ENCODE results near the gene C3orf22. TPM values are rescaled to one million over a fixed set of nuclear protein-coding genes. Genes with fewer than 3 reads are reported as not detected.

The C3orf22 gene
- polyA plus RNA-seq, 4 donors: 0.14 to 0.17 TPM; not detected in 2

- DNase-seq (ENCODE audit: low read depth in 4 of 4, low spot score in 3 of 4): no peak
These were observed 42.4 kb downstream of the C3orf22 start for GRCh38 chr3:126516152-126516935.

- no peak for DNase-seq (ENCODE audit: low read depth in 4 of 4, low spot score in 3 of 4)
These were observed 43.5 kb downstream of the C3orf22 start for GRCh38 chr3:126515066-126515706.

DNA sequence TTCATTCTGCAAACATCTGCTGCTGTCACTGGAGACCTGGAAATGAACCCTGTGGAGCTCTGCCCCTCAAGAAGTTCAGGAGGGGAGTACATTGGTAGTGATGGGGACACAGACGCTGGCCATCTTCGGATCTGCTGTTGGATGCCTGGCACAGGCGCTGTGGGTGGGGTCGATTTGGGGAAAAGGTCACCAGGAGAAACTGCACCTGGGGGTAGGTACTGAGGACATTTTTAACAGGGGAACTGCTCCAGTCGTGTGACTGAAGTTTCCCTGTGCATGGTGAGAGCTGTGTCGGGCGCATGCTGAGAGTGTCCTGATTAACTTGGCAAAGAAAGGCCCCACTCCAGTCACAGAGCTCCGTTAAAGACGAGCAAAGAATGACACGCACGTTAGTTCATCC, 44.6 kb downstream of the C3orf22 start:
- no peak for DNase-seq (ENCODE audit: low read depth in 4 of 4, low spot score in 3 of 4)

DNA sequence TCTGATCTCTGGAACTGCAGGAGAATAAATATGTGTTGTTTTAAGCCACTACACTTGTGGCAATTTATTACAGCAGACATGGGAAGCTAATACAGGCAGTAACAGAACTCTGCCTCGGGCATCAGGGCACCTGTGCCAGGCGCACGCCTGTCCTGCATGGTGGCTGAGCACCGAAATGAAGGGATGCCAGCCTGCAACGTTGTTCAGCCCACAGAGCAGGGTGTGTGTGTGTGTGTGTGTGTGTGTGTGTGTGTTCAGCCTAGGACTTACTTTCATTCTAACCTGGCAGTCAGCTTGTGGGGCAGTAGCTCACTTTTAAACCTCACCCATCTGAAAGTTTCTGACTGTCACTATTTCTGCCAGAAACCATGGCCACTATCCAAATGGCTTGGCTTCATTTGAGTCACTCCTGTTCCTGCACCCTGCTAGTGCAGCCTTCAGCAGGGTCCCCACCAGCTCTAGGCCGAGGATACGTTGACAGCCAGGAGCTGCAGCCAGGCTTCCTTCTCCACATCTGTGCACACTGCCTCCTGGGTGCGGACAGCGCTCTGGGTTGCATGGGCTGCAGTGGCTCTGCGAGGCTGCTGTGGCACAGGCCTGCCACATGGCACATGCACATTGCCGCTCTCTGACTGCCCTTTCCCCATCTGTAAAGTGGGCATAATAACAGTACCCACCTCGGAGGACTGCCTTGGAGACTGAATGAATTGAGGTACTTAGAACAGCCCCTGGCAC, 45.6 kb downstream of the C3orf22 start:
- no peak for DNase-seq (ENCODE audit: low read depth in 4 of 4, low spot score in 3 of 4)

DNA sequence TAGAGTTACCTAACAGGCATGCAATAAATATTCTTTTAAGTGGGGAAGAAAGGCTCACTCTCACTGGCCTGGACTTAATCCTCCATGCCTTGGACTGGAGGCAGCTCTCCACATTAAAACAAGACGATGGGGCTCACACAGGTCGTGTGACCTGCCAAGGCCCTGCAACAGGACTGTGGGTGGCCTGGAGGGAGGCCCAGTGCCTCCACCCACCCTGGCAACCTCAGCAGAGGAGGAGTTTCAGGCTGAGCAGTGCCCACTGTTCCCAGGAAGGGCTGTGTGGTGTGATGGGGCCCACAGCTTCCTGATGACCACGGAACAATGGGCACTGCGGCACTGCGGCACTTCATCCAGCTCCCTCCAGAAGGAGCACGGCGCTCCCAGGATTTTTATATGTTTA, 46.7 kb downstream of the C3orf22 start:
- DNase-seq (ENCODE audit: low read depth in 4 of 4, low spot score in 3 of 4): no peak

DNA sequence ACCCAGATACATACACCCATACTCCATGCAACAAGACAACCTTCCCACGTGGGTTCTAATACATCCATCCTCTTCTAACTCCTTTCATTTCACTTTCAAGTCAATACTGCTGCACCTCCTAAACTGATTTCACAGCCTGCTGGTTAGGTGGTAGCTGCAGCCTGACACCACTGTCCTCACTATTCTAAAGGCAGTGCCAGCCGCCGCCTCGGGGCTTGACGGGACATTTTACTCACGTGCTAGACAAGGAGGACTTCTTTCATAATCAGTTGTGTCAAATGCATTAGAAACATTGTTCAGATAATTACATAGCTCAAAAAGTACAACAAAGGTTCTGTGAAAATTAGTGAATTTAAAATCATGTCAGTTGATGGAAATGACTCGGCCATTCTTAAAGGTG, 47.4 kb downstream of the C3orf22 start:
- DNase-seq (ENCODE audit: low read depth in 4 of 4, low spot score in 3 of 4): no peak

DNA sequence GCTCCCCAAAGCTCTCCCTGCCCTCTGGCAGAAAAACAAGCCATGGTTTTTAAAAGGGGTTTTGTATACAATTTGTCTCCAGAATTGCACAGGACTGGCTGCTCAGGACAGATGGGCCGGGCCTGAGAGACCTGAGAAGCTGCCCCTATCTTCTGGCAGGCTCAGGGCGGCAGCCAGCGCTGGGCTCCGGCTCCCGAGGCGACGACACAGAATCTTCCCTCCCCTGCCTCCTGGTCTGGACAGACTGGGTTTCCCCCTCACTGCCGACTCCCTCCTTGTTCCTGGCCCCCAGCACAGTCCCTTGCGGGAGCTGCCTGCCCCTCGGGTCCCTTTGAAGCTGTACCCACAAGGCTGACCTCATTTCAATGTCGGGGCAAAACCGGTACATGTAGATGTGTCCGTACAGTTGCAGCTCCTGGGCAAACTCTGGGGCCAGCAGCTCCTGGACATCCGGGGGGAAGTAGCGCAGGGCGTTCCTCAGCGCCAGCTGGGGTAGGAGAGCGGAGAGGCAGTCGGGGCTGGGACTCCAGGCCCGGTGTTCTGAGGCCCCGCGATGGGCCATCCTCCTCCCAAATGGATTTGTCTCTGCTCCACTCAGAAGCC, 48.3 kb downstream of the C3orf22 start:
- DNase-seq (ENCODE audit: low read depth in 4 of 4, low spot score in 3 of 4): no peak

DNA sequence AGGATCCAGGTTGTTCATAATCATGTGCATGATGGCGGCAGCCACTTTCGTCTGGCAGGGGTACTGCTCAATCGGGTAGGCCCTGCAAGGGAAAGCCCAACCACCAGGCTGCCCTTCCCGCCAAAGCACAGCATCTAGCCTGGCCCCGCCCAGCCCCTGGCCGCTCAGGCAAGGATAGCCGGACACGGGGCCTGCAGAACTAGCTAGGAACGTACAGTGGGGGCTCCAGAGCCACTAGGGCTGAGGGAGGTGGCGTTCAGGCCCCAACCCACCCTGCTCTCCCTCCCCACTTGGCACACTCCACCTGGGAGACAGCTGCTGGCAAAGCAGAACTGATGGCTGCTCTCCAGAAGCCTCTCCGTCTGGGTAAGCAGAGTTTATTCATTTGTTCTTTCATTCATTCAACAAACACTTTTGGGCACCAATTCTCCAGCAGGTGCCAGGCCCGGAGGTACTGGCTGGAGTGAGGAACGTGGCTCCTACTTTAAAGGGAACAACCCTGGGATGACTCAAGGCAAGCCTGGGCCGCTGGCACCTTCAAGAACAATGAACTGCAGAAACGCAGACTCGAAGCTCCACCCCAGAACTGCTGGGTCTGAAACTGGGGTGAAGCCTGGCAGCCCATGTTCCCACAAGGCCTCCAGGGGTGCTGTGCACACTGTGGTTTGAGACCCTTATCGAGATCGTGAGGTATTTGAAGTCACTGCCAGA, 49.0 kb downstream of the C3orf22 start:
- no peak for DNase-seq (ENCODE audit: low read depth in 4 of 4, low spot score in 3 of 4)

GRCh38 chr3:126508564-126508964, 50.2 kb downstream of the C3orf22 start:
- DNase-seq (ENCODE audit: low read depth in 4 of 4, low spot score in 3 of 4): no peak

DNA sequence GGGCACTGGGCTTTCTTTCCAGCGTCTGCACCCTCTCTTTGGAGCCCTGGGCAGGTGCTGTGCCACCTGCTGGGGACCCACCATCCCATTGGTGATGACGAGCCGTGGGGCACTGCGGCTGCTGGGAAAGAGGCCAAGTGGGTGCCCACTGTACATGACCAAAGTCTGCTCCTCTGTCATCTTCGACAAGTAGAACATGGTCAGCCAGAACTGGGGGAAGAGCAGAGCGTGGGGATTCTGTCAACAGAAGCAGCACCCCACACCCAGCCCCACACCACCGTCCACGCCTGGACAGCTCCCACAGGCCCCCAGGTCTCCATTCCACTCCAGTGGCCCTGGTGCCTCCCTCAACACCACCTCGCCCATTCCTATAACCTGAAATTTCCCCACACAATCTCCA, 50.8 kb downstream of the C3orf22 start:
- no peak for DNase-seq (ENCODE audit: low read depth in 4 of 4, low spot score in 3 of 4)

- no peak for DNase-seq (ENCODE audit: low read depth in 4 of 4, low spot score in 3 of 4)
These were observed 55.0 kb downstream of the C3orf22 start for GRCh38 chr3:126503701-126504100.

GRCh38 chr3:126502656-126503055, 56.1 kb downstream of the C3orf22 start:
- DNase-seq (ENCODE audit: low read depth in 4 of 4, low spot score in 3 of 4): no peak

DNA sequence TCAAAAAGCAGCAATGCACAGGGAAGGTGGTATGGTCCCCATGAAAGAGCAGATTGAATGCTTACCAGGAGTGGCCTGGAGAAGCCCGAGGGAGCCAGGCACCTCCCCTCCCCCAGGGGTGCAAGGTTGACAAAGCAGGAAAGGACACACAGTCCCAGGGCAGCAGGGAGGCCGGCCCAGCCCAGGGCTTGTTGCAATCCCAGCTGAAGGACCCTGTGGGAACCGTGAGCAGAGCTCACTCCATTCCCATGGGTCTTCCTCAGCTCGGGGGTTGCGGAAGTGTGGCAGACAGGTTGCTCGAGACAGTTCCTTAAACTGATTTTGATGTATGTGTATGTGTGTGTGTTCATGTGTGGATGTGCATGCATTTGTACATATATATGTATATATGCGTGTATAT, 57.0 kb downstream of the C3orf22 start:
- no peak for DNase-seq (ENCODE audit: low read depth in 4 of 4, low spot score in 3 of 4)

GRCh38 chr3:126501054-126501453, 57.7 kb downstream of the C3orf22 start:
- no peak for DNase-seq (ENCODE audit: low read depth in 4 of 4, low spot score in 3 of 4)

DNA sequence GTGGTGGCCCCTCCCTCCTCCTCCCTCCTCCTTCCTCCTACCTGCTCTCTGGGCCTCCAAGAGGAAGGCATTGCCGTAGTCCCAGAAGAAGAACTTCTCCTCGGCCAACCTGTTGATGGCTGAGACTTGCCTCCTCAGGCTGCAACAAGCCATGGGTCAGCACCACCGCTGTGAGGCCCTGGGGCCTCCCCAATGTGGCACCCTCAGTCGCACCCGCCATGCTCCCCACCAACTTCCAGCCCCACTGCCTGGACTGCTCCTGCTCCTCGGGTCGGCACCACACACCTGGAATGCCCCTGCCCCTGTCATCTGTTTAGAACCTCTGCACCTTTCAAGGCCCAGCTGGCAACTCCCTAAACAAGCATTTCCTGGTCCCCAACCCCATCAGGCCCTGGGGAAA, 58.7 kb downstream of the C3orf22 start:
- DNase-seq (ENCODE audit: low read depth in 4 of 4, low spot score in 3 of 4): no peak

Other genes with a start within 250 kb of the C3orf22 start
- 10 to 100 TPM in 3 of 4 donors, 1 to 10 TPM in 1; 2.6 to 15.8 (median 10.1) TPM for gene KLF15, start 201.5 kb downstream of the C3orf22 start, polyA plus RNA-seq (ENCODE audit: insufficient read length in 4 of 4)
- gene CFAP100, start 164.0 kb downstream of the C3orf22 start, polyA plus RNA-seq (ENCODE audit: insufficient read length in 4 of 4): 1 to 10 TPM in 2 of 4 donors, under 1 TPM in 2; 0.46 to 2.5 (median 1.3) TPM
- 10 to 100 TPM; 26.4 to 42.6 (median 30.5) TPM for gene ZXDC, start 83.0 kb downstream of the C3orf22 start, polyA plus RNA-seq (ENCODE audit: insufficient read length in 4 of 4)
- gene UROC1, start 41.2 kb downstream of the C3orf22 start, polyA plus RNA-seq (ENCODE audit: insufficient read length in 4 of 4): under 1 TPM in 3 of 4 donors, not detected in 1; 0.13 to 0.22 (median 0.21) TPM
- 1 to 10 TPM in 3 of 4 donors, under 1 TPM in 1; 0.34 to 5.6 (median 2.8) TPM for gene CHST13, start 34.8 kb downstream of the C3orf22 start, polyA plus RNA-seq (ENCODE audit: insufficient read length in 4 of 4)
- gene TXNRD3, start 96.2 kb upstream of the C3orf22 start, polyA plus RNA-seq (ENCODE audit: insufficient read length in 4 of 4): 10 to 100 TPM; 19.7 to 23.0 (median 19.8) TPM
- 10 to 100 TPM; 16.1 to 24.0 (median 18.6) TPM for gene CHCHD6, start 145.3 kb upstream of the C3orf22 start, polyA plus RNA-seq (ENCODE audit: insufficient read length in 4 of 4)

Data from left renal pelvis (tissue), 4 donors.